ENCODE results near the gene GYG2.
A peak's percentile ranks its signal among the peaks of the same experiment; 100 is the strongest.

The GYG2 gene

GRCh38 chrX:2879670-2880069, 50.9 kb downstream of the GYG2 start:
- Histone ChIP-seq H4K20me1 (ENCODE audit: insufficient read depth, low read length) (no peaks in the 10 kb centered on the region), H3K36me3 (replicated peaks; ENCODE audit: low read depth, low read length) (no peaks in the 10 kb centered on the region), H3K4me3 (ENCODE audit: low read length) (no peak overlapping the region), H2AFZ (ENCODE audit: low read depth, low read length) (no peak overlapping the region), H3K27ac (ENCODE audit: low read length) (no peak overlapping the region), H3K4me2 (ENCODE audit: low read length) (no peak overlapping the region), H3K9me3 (ENCODE audit: insufficient read depth, low read length) (no peaks in the 10 kb centered on the region), H3K27me3 (ENCODE audit: low read depth, low read length) (no peaks in the 10 kb centered on the region), H3K9ac (ENCODE audit: low read length) (no peak overlapping the region), H3K4me1 (ENCODE audit: low read length) (peaks cover 8% of the 10 kb centered on the region), H3K79me2 (ENCODE audit: low read length) (no peaks in the 10 kb centered on the region)
- no peak for TF ChIP-seq EZH2phosphoT487 (IDR thresholded peaks at IDR 0.05; ENCODE audit: low read depth)
- no peak for TF ChIP-seq CTCF (IDR thresholded peaks at IDR 0.05; ENCODE audit: low read depth, low read length)

GRCh38 chrX:2883770-2884169, 55.0 kb downstream of the GYG2 start:
- H3K4me2 ChIP-seq (ENCODE audit: low read length): no peak overlapping the region
- no peak overlapping the region for H3K27ac ChIP-seq (ENCODE audit: low read length)
- H2AFZ ChIP-seq (ENCODE audit: low read depth, low read length): no peak overlapping the region
- H3K79me2 ChIP-seq (ENCODE audit: low read length): no peaks in the 10 kb centered on the region
- no peaks in the 10 kb centered on the region for H3K27me3 ChIP-seq (ENCODE audit: low read depth, low read length)
- H3K36me3 ChIP-seq (replicated peaks; ENCODE audit: low read depth, low read length): no peaks in the 10 kb centered on the region
- H3K9me3 ChIP-seq (ENCODE audit: insufficient read depth, low read length): no peaks in the 10 kb centered on the region
- H3K4me3 ChIP-seq (ENCODE audit: low read length): no peak overlapping the region
- H4K20me1 ChIP-seq (ENCODE audit: insufficient read depth, low read length): no peaks in the 10 kb centered on the region
- H3K4me1 ChIP-seq (ENCODE audit: low read length): no peaks in the 10 kb centered on the region
- TF ChIP-seq EZH2phosphoT487 (IDR thresholded peaks at IDR 0.05; ENCODE audit: low read depth) (no peak), CTCF (IDR thresholded peaks at IDR 0.05; ENCODE audit: low read depth, low read length) (no peak)
- H3K9ac ChIP-seq (ENCODE audit: low read length): no peak overlapping the region

- Histone ChIP-seq H3K4me2 (ENCODE audit: low read length) (no peak overlapping the region), H3K36me3 (replicated peaks; ENCODE audit: low read depth, low read length) (no peaks in the 10 kb centered on the region), H3K27ac (ENCODE audit: low read length) (no peak overlapping the region)
Observed at GRCh38 chrX:2888309-2888708, 59.6 kb downstream of the GYG2 start.

GRCh38 chrX:2889045-2889605, 60.4 kb downstream of the GYG2 start:
- Histone ChIP-seq H3K9ac (ENCODE audit: low read length) (no peak overlapping the region), H3K4me2 (ENCODE audit: low read length) (peak overlapping the region; percentile 70), H3K36me3 (replicated peaks; ENCODE audit: low read depth, low read length) (no peaks in the 10 kb centered on the region), H4K20me1 (ENCODE audit: insufficient read depth, low read length) (no peaks in the 10 kb centered on the region), H3K27me3 (ENCODE audit: low read depth, low read length) (no peaks in the 10 kb centered on the region), H2AFZ (ENCODE audit: low read depth, low read length) (peak overlapping the region; percentile 93), H3K9me3 (ENCODE audit: insufficient read depth, low read length) (no peaks in the 10 kb centered on the region), H3K4me1 (ENCODE audit: low read length) (no peaks in the 10 kb centered on the region), H3K4me3 (ENCODE audit: low read length) (peak overlapping the region; percentile 73), H3K27ac (ENCODE audit: low read length) (no peak overlapping the region), H3K79me2 (ENCODE audit: low read length) (no peaks in the 10 kb centered on the region)
- TF ChIP-seq EZH2phosphoT487 (IDR thresholded peaks at IDR 0.05; ENCODE audit: low read depth) (no peak), CTCF (IDR thresholded peaks at IDR 0.05; ENCODE audit: low read depth, low read length) (no peak)

More at GRCh38 chrX:2888309-2888708, 59.6 kb downstream of the GYG2 start:
- Histone ChIP-seq H2AFZ (ENCODE audit: low read depth, low read length) (no peak overlapping the region), H3K9me3 (ENCODE audit: insufficient read depth, low read length) (no peaks in the 10 kb centered on the region), H4K20me1 (ENCODE audit: insufficient read depth, low read length) (no peaks in the 10 kb centered on the region), H3K4me1 (ENCODE audit: low read length) (no peaks in the 10 kb centered on the region), H3K79me2 (ENCODE audit: low read length) (no peaks in the 10 kb centered on the region), H3K27me3 (ENCODE audit: low read depth, low read length) (no peaks in the 10 kb centered on the region), H3K9ac (ENCODE audit: low read length) (no peak overlapping the region), H3K4me3 (ENCODE audit: low read length) (no peak overlapping the region)
- TF ChIP-seq CTCF (IDR thresholded peaks at IDR 0.05; ENCODE audit: low read depth, low read length) (no peak), EZH2phosphoT487 (IDR thresholded peaks at IDR 0.05; ENCODE audit: low read depth) (no peak)
